Midbrain (tissue), 1 donor: ENCODE results near the gene ZNF407.
A peak's percentile ranks its signal among the peaks of the same experiment; 100 is the strongest.

Experiments
- DNase-seq: peaks from one replicate; lab custom pipeline; 2025; lab: John Stamatoyannopoulos, UW

The ZNF407 gene

DNA sequence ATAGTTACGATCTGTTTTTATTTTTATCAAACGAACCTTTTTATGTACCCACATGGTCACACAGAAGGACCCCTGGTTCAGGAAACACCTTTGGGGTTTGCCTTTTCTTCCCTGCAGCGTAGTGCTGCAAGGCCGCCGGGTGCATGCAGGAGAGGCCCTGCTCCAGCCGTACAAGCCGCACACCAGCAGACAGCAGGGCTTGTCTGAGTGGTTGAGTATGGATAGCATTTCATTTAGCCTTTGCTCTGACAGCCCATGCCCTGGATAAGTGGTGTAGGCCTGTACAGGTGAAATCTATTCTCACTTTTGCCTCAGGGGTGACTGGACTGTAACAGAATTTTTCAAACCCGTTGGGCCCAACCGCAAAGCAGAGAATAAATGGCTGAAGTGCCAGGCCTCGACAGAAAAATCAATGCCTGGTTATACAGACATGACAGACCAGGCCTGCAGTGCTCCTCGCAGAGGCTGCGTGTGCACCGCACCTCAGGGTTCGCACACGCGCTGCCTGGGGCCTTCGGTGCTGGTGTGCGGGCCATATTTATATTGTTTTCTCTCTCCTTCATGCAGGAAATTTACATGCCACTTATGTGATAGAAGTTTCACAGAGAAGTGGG is 279.1 kb downstream of the ZNF407 start:
- DNase-seq, result no peak

DNA sequence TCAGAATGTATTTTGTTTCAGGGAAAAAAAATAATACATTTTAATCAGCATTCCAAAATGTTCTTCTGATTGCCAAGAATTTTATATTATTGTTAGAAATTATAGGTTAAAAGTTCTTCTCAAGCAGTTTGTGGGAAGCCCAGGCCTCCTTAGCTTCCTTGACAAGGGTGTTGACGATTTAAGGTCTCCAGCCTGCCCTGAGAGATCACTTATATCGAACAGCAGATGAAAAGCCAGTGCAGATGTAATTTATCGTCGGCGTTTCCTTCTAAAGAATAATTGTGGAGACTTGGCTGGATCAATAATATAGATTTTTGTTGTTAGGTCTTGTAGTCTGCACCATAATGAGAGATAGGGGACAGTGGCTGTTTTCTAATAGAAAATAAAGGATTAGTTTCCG is 280.6 kb downstream of the ZNF407 start:
- DNase-seq, result no peak

DNA sequence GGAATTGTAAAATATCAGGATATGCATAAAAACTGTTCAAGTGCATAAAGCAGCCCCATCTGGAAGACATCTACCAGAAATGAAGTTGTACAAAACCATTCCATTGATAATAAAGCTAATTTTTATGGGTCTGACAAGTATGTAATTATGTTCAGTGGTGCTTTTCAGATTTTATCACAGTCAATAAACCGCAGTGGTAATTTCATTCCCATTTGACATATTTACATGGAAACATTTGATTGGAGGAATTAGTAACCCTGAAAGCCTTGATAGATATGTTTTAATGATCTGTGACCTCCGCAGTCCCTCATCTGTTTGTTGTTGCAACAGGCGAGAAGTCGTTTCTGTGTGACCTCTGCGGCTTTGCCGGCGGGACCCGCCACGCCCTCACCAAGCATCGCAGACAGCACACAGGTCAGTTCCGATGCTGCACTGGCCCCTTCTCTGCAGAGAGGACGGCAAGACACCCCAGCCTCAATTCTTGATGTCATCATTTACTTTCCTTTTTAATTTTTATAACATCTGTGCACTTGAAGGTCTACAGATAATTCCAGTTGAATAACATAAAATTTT is 283.1 kb downstream of the ZNF407 start:
- DNase-seq, result no peak

DNA sequence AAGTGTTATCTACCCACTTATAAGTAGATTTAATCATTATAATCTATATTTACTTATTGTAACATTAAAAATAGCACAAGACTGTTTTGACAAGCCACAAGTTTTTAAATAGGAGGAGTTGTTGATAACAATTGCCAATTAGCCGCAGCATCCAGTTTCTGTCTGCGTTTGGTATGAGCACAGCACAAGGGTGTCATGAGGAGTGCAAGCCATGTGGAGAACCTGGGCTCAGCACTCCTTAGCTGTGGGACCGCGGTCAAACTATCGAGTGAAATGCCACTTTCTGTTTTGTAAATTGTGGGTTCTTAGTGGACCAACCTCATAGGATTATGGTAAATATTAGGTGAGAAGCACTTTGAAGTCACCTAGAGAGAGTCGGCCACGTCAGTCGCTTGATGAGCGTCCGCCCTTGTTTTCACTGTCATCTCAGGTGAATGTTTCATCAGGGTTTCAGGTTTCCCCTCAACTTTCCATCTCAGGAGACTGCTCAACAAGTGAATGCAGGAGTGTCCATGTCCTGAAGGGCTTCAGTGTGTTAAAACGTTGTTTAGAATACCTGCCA is 294.5 kb downstream of the ZNF407 start:
- no peak for DNase-seq

DNA sequence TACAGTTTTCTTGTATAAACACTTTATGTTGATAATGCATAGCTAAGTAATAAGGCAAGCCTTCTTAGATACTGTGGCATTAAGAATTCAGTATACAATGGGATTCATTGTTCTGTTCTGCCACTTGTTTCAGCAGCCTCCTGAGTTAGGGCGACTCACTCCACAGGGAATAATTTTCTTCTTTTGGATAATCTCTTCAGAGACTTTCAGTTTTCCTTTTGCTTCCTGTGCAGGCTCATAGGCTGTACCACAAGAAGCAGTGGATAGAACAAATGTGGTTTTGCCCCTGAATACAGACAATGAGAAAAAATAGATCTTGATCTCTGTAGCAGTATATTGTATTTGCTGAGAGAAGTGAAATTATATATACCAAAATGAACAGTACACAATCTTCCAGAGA is 298.0 kb downstream of the ZNF407 start:
- DNase-seq, result no peak

DNA sequence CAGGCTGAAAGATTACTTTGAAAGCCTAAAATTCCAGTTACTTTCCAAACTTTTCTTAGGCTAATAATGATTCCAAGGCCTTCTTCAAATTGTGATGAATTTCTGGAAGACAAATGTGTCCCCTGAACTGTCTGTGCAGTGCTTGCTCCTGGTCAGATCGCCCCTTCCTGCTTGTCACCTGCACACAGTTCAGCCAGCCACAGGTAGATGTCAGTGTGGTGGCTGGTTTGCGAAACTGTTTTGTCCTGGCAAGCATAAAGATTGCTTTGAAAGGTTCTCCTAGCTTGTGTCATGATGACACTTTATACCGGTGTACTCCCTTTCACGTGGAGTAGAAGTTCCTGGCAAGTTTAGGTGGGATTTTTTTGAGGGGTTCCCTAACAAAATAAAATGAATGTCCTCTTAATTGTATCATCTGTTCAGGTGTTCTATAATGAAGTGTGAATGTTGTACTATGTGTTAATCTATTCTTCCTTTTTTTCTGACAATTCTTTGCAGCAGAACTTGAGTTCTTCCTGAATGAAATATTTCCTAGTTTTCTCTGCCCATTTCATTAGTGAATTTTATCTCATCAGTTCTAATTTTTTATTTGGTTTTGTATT is 298.8 kb downstream of the ZNF407 start:
- DNase-seq, result peak; percentile 23

DNA sequence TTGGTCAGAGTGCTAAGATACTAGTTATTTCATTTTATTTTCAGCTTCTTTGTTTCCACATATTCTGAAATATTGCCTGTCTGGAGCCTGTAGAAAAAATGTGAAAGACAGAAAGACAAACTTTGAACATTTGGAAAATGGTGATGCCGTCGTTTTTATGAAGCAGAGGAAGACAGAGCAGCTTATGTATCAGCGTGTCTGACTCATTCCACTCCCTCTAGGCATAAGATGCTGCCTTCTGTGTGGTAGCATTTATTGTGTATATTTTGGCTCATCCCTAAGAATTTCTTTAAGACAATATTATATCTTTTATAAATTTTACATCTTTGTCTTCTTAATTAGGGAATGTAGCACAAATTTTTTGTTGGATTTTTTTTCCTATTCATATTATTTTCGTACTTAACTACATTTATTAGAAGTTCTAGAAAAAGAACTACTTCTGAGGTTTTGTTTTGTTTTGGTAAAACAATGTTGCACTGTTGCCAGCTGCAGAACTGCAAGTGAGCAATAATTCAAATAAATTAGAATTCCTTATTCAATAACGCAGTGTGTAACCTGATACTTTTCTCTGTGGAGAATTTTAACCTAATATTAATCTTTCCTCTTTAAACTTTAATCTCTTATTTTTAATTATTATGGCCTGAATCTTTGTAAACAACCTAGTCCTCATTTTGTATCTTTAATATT is 300.4 kb downstream of the ZNF407 start:
- peak; percentile 6 for DNase-seq

DNA sequence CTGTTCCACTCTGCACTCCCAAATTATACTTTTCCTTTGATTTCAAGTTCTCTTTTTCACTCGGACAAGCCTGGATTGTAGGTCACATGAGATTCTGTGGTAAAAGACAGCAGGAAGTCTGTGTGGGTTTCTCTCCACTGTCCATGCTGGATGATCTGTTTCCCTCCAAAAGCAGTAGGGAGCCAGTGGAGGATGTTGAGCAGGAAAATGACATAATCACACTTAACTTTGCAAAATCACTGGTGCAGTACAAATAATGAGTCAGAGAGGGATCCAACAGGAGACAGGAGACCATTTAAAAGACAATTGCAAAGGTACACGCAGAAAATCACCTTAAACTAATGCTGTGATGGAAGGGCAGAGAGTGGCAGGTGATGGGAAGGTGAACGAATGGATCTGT is 301.3 kb downstream of the ZNF407 start:
- DNase-seq, result no peak

DNA sequence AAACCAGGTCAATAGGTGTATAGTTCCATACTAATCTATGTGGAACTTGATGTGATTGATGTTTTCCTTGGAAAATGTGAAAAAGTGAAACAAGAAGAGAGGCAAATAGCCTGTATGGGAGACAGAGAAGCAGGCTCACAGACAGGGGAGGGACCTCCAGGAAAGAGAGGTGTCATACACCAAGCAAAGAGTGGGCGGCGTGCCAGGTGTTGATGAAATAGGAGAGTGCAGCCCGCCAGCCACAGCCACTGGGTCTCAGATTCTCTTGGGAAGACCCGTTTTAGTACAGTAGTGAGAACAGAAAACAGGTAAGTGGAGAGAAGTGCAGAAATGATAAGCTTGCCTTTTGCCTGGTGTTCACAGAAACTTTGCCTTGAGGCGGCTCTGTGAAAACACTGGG is 301.9 kb downstream of the ZNF407 start:
- no peak for DNase-seq

DNA sequence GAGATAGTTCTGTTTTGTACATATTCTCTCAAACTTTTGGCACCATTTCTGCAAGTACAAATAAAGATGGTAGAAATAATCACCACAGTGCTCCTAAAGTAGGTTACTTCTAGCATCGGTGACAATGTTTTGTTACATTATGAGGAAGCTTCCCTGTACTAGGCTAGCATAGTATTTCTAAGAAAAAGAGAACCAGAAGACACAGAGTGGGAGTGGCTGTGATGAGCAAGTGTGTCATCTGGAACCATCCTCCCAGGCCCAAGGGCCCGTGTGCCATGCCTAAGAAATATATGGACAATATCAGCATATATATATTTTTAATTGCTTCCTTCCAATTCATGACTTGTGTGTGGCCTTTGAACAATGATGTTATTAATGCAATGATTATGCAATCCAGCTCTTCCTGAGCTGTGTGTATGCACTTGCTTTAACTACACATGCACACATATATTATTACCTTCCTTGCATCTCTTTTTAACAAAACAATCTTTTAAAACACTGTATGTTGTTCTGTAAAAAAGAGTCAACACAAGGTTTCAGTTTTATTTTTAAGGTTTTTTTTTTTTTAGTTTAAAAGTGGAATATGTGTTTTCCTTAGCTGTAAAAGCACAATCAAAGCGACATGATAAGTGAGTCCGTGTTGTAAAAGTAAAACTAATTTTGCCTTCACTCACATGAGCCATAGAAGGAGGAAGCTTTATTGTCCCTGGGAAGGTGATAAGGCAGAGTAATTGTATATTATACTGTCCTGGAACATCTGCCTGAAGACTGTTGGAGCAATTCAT is 303.9 kb downstream of the ZNF407 start:
- no peak for DNase-seq

DNA sequence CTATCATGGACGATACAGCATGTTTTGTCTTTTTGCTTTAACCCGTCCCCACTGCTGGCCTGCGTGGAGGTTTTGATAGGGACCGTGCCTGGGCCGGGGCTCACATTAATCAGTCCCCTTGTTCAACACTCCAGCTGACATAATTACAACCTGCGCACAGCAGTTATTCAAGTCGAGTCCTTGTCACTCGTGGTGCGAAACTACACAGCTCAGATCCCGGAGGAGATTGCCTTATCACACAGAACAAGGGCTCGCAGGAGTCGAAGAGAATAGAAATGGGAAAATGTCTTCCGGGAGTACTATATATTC is 304.4 kb downstream of the ZNF407 start:
- DNase-seq, result no peak

DNA sequence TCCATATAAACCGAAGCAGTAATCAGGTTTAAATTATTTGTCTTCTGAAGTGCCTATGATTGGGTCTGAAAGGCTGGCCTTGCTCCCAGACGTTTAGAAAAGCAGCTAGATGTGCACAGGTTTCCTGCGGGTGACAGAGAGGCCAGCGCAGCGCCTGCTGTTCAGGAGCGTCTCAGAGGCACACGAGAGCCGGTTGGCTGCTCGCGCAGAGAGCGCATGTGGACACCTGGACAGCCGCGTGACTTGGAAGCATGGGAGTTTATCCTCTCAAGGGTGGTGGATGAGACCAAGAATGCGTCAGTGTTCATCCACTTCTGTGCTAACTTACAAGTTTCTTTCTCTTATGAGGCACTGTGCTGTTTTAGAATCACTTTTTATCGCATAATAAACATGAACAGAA is 307.6 kb downstream of the ZNF407 start:
- DNase-seq, result no peak

DNA sequence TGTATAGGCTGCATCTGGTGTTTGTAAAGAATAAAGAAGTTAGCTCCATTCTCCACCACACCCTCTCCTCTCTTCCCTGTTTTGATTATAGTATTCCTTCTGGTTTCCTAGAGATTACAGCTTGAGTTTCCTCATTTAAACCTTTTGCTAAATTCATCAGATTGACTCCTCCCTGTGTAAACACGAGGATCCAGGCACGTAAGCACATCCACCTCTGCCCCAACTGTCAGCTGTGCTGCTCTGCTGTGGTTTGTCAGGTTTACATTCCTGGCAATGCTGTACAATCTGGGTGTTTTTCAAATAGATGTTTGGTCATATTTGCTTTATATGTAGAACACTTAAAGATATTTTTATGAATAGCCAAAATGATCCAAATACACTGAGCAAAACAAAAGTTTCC is 308.5 kb downstream of the ZNF407 start:
- DNase-seq, result no peak

DNA sequence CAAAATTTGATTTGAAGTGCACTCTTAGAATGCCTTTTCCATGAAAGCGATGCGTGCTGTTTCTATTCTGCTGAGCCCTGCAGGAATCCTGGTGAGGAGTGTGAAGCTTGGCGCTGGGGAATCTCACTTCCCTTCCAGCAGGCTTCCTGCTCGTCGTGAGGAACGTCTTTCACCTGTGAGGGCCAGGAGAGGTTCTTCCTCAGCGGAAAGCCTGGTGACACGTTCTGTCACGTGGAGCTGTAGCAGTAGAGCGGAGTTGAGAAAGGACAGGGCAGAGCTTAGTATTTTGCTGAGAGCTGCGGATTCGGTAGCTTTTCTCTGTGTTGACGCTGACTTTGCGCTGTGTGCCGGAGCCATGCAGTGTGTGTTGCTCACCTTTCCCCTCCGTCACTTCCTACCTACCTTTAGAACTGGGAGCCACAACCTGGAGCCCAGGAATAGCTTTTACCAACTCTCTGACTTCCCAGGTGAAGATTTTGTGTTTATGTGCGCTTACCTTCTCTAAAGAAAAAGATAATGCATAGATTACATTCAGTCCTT is 316.5 kb downstream of the ZNF407 start:
- no peak for DNase-seq

DNA sequence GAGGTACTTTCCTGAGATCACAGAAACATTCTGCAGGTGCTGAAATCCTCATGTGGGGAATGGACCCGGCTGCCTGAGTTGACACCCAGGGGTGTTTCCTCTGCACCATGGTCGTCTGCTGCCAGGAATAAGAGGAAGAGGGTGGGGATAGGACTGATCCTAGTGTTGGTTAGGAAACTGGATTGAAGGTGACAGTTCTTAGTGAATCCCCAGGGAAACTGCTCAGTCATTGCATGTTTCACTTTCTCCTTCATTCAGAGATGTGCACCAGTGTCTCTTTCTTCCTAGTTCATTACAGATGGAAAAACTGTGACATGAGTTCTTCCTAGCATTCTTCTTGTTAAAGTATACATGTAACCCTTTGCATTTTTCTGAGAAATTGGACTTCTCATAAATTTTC is 317.0 kb downstream of the ZNF407 start:
- no peak for DNase-seq

DNA sequence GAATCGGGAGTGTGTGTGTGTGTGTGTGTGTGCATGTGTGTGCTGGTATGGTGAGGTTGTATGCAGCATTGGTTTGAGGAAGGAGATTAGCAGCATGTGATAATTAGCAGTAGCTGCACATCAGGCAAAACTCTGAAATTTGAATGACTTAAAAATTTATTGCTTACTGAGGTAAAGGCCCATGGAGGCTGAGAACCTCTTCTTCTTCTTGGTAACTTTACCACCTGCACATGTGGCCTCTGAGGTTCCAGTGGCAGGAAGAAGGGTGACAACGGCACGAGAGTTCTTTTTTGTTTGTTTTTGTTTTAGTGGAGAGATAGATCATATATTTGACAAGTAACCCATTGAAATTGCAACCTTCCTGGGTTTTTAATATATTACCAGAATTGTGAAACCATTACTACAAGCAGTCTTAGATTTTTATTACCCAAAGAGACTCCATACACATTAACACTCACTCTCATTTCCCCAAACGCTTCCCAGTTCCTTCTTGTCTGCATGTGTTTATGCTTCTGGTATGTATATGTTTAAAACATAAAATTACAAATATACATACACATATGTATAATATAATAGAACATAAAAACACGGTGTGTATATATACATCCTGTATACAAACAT is 319.2 kb downstream of the ZNF407 start:
- DNase-seq, result no peak

DNA sequence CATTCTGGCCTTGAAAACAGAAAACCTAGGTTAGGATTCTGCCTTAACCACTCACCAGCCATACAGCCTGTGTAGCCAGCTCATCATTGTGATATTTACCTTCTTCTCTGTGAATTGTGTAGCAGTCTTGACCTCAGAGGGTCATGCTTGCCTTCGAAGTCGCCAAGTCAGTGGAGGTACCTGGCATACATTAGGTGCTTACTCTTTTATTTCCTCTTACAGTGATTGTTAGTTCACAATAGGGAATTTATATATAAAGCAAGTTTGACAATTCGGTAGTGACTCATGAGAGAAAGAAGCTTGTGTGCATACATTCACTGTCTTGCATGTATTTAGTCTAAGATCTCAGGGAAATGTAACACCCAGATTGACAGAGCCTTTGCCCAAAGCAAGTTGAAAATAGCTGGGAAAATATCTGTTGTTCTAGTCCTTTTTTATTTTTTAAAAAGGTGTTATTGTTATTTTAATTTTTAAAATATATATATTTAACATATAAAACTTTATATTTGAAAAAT is 320.7 kb downstream of the ZNF407 start:
- no peak for DNase-seq

DNA sequence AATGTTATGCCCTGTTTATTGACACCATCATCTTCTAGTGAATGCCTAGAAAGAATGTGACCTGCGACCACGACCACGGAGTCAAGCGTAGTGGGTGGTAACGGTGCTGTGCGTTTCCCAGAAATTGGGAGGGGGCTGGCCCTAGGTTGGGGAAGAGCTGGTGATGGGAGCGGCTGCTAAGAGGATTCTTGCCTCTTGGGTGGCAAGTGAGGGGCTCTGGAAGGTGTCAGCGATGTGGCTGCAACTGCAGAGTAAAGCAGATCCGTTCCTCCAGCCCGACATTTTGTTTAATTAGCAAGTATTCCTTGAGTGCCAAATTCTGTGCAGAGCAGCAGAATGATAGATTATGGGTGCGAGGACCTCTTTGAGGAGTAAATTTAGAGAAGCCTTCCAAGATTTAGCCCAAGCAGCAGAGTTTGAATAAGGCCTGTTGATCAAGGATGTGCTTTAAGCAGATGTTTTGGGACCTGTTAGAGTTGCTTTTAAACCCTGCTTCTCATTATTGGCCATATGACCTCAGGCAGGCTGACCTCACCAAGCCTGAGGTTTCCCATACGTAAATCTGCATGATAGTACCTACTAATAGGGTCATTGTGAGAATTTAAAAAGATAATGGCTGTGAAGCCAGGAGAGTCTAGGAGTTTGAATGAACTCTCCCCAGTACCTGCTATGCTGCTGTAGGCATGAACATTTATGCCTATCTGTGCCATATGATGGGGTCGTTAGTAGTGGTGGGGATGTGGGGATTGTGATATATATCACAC is 323.6 kb downstream of the ZNF407 start:
- no peak for DNase-seq

DNA sequence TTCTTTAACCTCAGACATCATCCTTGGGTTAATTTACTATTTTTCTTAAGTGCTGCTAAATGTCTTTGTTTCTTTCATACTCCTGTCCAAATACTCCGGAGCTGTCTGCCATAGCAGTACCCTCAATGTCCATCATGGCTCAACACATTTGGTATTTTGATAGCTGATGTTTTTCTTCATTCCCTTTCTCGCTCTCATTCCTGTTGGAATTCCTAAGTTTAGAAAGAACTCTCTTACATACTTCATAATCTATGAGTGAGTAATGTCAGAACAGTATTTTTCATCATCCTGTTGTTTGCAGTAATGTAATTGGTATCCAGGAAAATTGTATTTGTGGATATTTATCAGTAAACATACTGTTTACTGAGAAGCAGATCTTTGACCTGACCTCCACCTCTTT is 328.4 kb downstream of the ZNF407 start:
- DNase-seq, result no peak

DNA sequence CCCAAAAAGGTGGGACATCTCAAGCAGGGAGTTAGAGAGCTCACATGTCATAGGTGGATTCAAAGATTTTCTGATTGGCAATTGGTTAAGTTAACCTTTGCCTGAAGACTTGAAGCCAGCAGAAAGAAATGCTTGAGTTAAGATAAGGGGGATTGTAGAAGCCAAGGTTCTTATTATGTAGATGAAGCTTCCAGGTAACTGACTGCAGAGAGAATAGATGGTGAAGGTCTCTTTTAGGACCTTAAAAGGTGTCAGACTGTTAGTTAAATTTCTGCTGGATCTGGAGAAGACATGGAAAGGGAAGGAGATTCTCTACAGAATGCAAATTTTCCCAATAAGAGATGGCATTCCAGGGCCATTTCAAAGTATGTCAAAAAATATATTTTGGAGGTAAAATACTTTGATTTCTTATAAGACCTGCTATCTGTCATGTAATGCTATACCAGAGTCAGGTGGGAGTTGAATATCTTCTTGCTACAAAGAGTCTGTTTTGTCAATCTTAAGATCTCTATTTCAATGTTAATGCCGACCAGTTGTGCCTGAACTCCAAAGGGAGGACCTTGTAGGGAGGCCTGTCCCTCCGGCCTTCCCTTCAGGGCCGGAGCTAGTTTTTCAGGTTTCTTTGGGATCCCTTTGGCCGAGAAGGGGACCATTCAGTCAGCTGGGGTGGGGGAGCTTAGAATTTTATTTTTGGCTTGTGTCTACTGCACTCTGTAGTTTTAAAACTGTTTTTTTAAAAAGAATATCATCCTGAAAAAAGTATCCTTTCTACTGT is 330.7 kb downstream of the ZNF407 start:
- DNase-seq, result no peak
